NT2/D1 (cell line): ENCODE results near the gene TMED10.

Experiments used
- SUZ12 ChIP-seq: IDR thresholded peaks from 2 replicates; pipeline ENCODE4 v1.6.1; 2011; ENCODE audit not compliant: insufficient read length, insufficient read depth; ENCODE audit errors: extremely low read depth
- YY1 ChIP-seq: IDR thresholded peaks from 2 replicates; pipeline ENCODE4 v1.6.1; 2011; ENCODE audit not compliant: insufficient read length, insufficient read depth

- TF ChIP-seq YY1 (no peak), SUZ12 (no peak)
Measured at GRCh38 chr14:75107186-75107585, 69.2 kb downstream of the TMED10 start.
